Tibial nerve (tissue), 3 donors: ENCODE results near the gene MEF2C.

Source experiments
- CTCF ChIP-seq, 5 experiments: fragments of 200-600 bp in 3 of 5; fragments of 450-650 bp in 2 of 5; sonication (generic) in 3 of 5; IDR thresholded peaks; one replicate each; pipeline ENCODE4 v1.5.1; 2016 to 2019; ENCODE audit warnings: antibody characterized with exemption in 5 of 5, mild to moderate bottlenecking in 3 of 5, moderate library complexity in 2 of 5
- POLR2A ChIP-seq, 2 donors: fragments of 450-650 bp; IDR thresholded peaks; one replicate each; pipeline ENCODE4 v1.6.1; 2017; ENCODE audit warnings: antibody characterized with exemption in 2 of 2, mild to moderate bottlenecking in 2 of 2, moderate library complexity in 2 of 2

- TF ChIP-seq POLR2A (IDR thresholded peaks at IDR 0.05) = no peak
- no peak for TF ChIP-seq CTCF (IDR thresholded peaks at IDR 0.05)
Measured at GRCh38 chr5:88883836-88884607, 1.0 kb upstream of the MEF2C start.
